HG03097 (cell line): Measurements from ENCODE around the gene PLA2G6.

Source experiments
- ATAC-seq: cut with Tn5 transposase; IDR thresholded peaks from one replicate; pipeline ENCODE4 v1.9.1; 2021; ENCODE audit not compliant: unreplicated experiment, low FRiP score

Gene PLA2G6

GRCh38 chr22:38214302-38215056 is 32.8 kb upstream of the PLA2G6 start:
- no peak for ATAC-seq

GRCh38 chr22:38213990-38214301 is 32.3 kb upstream of the PLA2G6 start:
- no peak for ATAC-seq

- ATAC-seq = no peak
Measured at GRCh38 chr22:38213319-38213989, 31.8 kb upstream of the PLA2G6 start.

GRCh38 chr22:38212442-38212841 is 30.8 kb upstream of the PLA2G6 start:
- no peak for ATAC-seq

GRCh38 chr22:38211556-38211955 is 29.9 kb upstream of the PLA2G6 start:
- ATAC-seq = no peak

GRCh38 chr22:38208551-38208968 is 26.9 kb upstream of the PLA2G6 start:
- no peak for ATAC-seq

- no peak for ATAC-seq
Measured at GRCh38 chr22:38207898-38208432, 26.3 kb upstream of the PLA2G6 start.

- ATAC-seq = no peak
Measured at GRCh38 chr22:38205261-38206128, 23.9 kb upstream of the PLA2G6 start.

- no peak for ATAC-seq
Measured at GRCh38 chr22:38204784-38205183, 23.2 kb upstream of the PLA2G6 start.

- ATAC-seq = no peak
Measured at GRCh38 chr22:38203855-38204514, 22.4 kb upstream of the PLA2G6 start.

GRCh38 chr22:38203090-38203810 is 21.6 kb upstream of the PLA2G6 start:
- no peak for ATAC-seq

GRCh38 chr22:38202437-38203089 is 20.9 kb upstream of the PLA2G6 start:
- peak; percentile 18 for ATAC-seq

GRCh38 chr22:38201711-38202436 is 20.2 kb upstream of the PLA2G6 start, which contains the start of gene MAFF:
Gene MAFF, plus strand, starts transcription at chr22:38201994. Its CDS starts 11,860 bp downstream, at chr22:38213854.
- peak; percentile 45 for ATAC-seq

- ATAC-seq = no peak
Measured at GRCh38 chr22:38201371-38201710, 19.7 kb upstream of the PLA2G6 start.

GRCh38 chr22:38199826-38200559 is 18.4 kb upstream of the PLA2G6 start:
- ATAC-seq = no peak

- no peak for ATAC-seq
Measured at GRCh38 chr22:38196791-38197419, 15.3 kb upstream of the PLA2G6 start.

GRCh38 chr22:38193580-38193979 is 11.9 kb upstream of the PLA2G6 start:
- no peak for ATAC-seq

GRCh38 chr22:38192475-38192863 is 10.8 kb upstream of the PLA2G6 start:
- ATAC-seq = no peak
